Keratinocyte (primary cell): ENCODE data around the gene PCK2. TPM values are rescaled to one million over a fixed set of nuclear protein-coding genes. Genes with fewer than 3 reads are reported as not detected.

Experiments used
- DNase-seq: peaks from one replicate; pipeline ENCODE4 v3.0.0-alpha.2; 2011; ENCODE audit warnings: low read depth, missing footprints, low spot score
- FAIRE-seq: peaks from 2 replicates; lab custom pipeline; 2011; peaks lifted over from hg19 to GRCh38; lab: Jason Lieb, UNC
- H2AFZ ChIP-seq: 2 replicates; pipeline ENCODE4 v1.6.0; 2012; ENCODE audit warnings: low read length, control low read depth, inconsistent platforms; ENCODE audit not compliant: control insufficient read depth
- H3K27ac ChIP-seq: 2 replicates; pipeline ENCODE4 v1.5.1; 2011; ENCODE audit warnings: low read length; ENCODE audit not compliant: control insufficient read depth, insufficient read depth
- H3K27me3 ChIP-seq: 3 replicates; pipeline ENCODE4 v1.6.0; 2011; ENCODE audit warnings: low read length; ENCODE audit not compliant: control insufficient read depth, insufficient read depth; ENCODE audit errors: extremely low read depth
- H3K36me3 ChIP-seq, 2 experiments: 2 replicates in 1 of 2; 3 replicates in 1 of 2; pipeline ENCODE4 v1.5.1; 2011; ENCODE audit warnings: low read length in 2 of 2, mild to moderate bottlenecking in 1 of 2; ENCODE audit not compliant: control insufficient read depth in 2 of 2, insufficient read depth in 2 of 2; ENCODE audit errors: extremely low read depth in 1 of 2
- H3K4me1 ChIP-seq: 3 replicates; pipeline ENCODE4 v1.5.1; 2011; ENCODE audit warnings: low read length; ENCODE audit not compliant: control insufficient read depth, insufficient read depth; ENCODE audit errors: extremely low read depth
- H3K4me2 ChIP-seq: 3 replicates; pipeline ENCODE4 v1.6.0; 2011; ENCODE audit warnings: low read depth, low read length; ENCODE audit not compliant: control insufficient read depth, insufficient read depth; ENCODE audit errors: extremely low read depth
- H3K4me3 ChIP-seq, 3 experiments: fragments of 200-600 bp in 1 of 3; sonication (generic) in 1 of 3; 2 replicates in 2 of 3; 3 replicates in 1 of 3; pipeline ENCODE4 v1.5.1; 2011 to 2016; ENCODE audit warnings: low read length in 3 of 3, mild to moderate bottlenecking in 3 of 3, control low read depth in 2 of 3, inconsistent platforms in 1 of 3, low read depth in 1 of 3, mixed read lengths in 1 of 3, mixed run types in 1 of 3, moderate library complexity in 1 of 3; ENCODE audit not compliant: control insufficient read depth in 2 of 3, insufficient read depth in 2 of 3; ENCODE audit errors: extremely low read depth in 1 of 3
- H3K79me2 ChIP-seq: 2 replicates; pipeline ENCODE4 v1.6.0; 2012; ENCODE audit warnings: low read length; ENCODE audit not compliant: control insufficient read depth, insufficient read depth
- H3K9ac ChIP-seq: 3 replicates; pipeline ENCODE4 v1.6.0; 2011; ENCODE audit warnings: low read length; ENCODE audit not compliant: control insufficient read depth, insufficient read depth; ENCODE audit errors: extremely low read depth
- H3K9me1 ChIP-seq: 3 replicates; pipeline ENCODE4 v1.6.0; 2011; ENCODE audit warnings: low read length; ENCODE audit not compliant: control insufficient read depth, insufficient read depth; ENCODE audit errors: extremely low read depth
- H3K9me3 ChIP-seq: 2 replicates; pipeline ENCODE4 v1.5.1; 2012; ENCODE audit warnings: low read depth, low read length; ENCODE audit not compliant: control insufficient read depth
- H4K20me1 ChIP-seq: 3 replicates; pipeline ENCODE4 v1.6.0; 2011; ENCODE audit warnings: low read length; ENCODE audit not compliant: control insufficient read depth, insufficient read depth; ENCODE audit errors: extremely low read depth
- EZH2 ChIP-seq: IDR thresholded peaks from one replicate; pipeline ENCODE4 v1.6.1; 2012; ENCODE audit warnings: inconsistent platforms, mild to moderate bottlenecking, low read length, moderate library complexity
- dilution Hi-C: fragments of 300-500 bp; cut with MboI; formaldehyde crosslinking; loops from one replicate; pipeline ENCODE4 v1.7.0; 2020; ENCODE audit warnings: low sequenced_read_pairs; ENCODE audit not compliant: extremely low pct_ligation_motif_present
- polyA plus RNA-seq, 5 experiments: library from polyadenylated mRNA; depleted of rRNA in 3 of 5; stranded (reverse) in 3 of 5; stranded (forward) in 1 of 5; unstranded in 1 of 5; fragments of >200 nt; gene quantifications; 1 replicate in 1 of 5; 2 replicates in 3 of 5; 3 replicates in 1 of 5; pipeline versions ENCODE4 v1.2.1 to v1.2.3, GENCODE V29; 2011 to 2012; ENCODE audit warnings: missing spikeins in 2 of 5, low read depth in 1 of 5, low replicate concordance in 1 of 5
- TF ChIP-seq, protein P1 (sequence below), 3 experiments: IDR thresholded peaks in 1 of 3; conservative IDR thresholded peaks in 1 of 3; optimal IDR thresholded peaks in 1 of 3; 2 replicates in 2 of 3; 3 replicates in 1 of 3; pipeline versions ENCODE3 to v1.5.1; 2011; ENCODE audit warnings: low read length in 3 of 3, mild to moderate bottlenecking in 3 of 3, moderate library complexity in 2 of 3, control low read depth in 1 of 3, inconsistent platforms in 1 of 3; ENCODE audit not compliant: insufficient read depth in 2 of 3; ENCODE audit errors: extremely low read depth in 1 of 3

PCK2 gene
- polyA plus RNA-seq, 1 donor (not counting 4 experiments of a cell fraction or from before 2014, with no cell fraction given) = 16.6 TPM

DNA sequence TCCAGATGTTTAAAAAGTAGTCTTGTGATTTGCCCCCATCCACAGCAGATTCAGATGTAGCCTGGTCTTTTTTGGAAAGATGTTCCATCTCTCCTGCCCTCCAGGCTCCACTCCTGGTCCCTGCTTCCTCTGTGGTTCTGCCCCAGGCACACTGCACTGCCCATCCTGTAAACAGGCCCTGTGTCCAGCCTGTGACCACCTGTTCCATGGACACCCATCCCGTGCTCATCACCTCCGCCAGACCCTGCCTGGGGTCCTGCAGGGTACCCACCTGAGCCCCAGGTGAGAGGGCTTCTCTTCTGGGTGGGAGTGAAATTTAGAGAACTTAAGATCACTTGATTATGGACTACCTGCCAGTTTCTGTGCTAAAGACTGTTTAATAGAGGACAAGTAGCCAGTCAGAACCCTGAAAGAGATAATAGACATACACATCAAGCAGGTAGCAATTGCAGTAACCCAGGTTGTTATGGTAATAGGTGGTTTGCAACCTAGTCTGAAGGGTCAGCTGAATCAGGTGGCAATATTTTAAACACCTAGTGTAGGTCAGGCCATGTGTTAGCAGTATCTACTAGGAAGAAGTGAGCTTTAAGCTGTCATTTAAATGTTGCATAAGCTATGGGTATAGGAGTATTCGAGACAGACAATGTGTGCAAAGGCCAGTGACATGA, 55.3 kb downstream of the PCK2 start:
- H3K27me3 ChIP-seq = no peaks in the 10 kb centered on the region
- H3K9me1 ChIP-seq = no peaks in the 10 kb centered on the region
- H3K9ac ChIP-seq = no peak overlapping the region
- H4K20me1 ChIP-seq = no peaks in the 10 kb centered on the region
- H3K4me2 ChIP-seq = no peak overlapping the region
- no peak for FAIRE-seq
- no peak for DNase-seq
- H3K27ac ChIP-seq = no peak overlapping the region
- peaks cover 20% of the 10 kb centered on the region for H3K4me1 ChIP-seq
- dilution Hi-C loops = no loop called here
- no peak overlapping the region for H3K4me3 ChIP-seq
- H2AFZ ChIP-seq = no peak overlapping the region
- peaks cover 24 to 39% of the 10 kb centered on the region in 2 experiments for H3K36me3 ChIP-seq
- no peak for TF ChIP-seq EZH2
- TF ChIP-seq, protein P1, sequence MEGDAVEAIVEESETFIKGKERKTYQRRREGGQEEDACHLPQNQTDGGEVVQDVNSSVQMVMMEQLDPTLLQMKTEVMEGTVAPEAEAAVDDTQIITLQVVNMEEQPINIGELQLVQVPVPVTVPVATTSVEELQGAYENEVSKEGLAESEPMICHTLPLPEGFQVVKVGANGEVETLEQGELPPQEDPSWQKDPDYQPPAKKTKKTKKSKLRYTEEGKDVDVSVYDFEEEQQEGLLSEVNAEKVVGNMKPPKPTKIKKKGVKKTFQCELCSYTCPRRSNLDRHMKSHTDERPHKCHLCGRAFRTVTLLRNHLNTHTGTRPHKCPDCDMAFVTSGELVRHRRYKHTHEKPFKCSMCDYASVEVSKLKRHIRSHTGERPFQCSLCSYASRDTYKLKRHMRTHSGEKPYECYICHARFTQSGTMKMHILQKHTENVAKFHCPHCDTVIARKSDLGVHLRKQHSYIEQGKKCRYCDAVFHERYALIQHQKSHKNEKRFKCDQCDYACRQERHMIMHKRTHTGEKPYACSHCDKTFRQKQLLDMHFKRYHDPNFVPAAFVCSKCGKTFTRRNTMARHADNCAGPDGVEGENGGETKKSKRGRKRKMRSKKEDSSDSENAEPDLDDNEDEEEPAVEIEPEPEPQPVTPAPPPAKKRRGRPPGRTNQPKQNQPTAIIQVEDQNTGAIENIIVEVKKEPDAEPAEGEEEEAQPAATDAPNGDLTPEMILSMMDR (optimal IDR thresholded peaks at IDR 0.05 in 1 of 3, IDR thresholded peaks at IDR 0.05 in 1 of 3, conservative IDR thresholded peaks at IDR 0.05 in 1 of 3; ENCODE audit: extremely low read depth in 1 of 3, insufficient read depth in 2 of 3, low read length in 3 of 3) = no peak
- H3K79me2 ChIP-seq = peaks cover 56% of the 10 kb centered on the region
- H3K9me3 ChIP-seq = no peaks in the 10 kb centered on the region

DNA sequence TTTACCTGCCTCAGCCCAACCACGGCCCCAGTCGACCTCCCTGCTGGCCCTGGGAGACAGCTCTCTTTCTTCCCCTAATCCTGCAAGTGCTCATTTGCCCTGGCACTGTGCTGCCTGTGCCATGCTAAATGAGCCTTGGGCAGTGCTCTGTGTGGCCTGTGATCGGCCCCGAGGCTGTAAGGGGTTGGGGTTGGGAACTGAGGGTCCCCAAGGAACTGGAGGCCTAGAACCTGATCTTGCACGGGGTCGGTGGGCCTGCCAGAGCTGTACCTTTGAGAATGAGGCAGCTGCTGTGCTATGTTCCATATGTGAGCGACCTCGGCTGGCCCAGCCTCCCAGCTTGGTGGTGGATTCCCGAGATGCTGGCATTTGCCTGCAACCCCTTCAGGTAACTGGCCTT, 56.0 kb downstream of the PCK2 start:
- no peak for FAIRE-seq
- Histone ChIP-seq H3K27me3 (no peaks in the 10 kb centered on the region), H3K4me2 (no peak overlapping the region), H3K4me3 (no peak overlapping the region), H3K36me3 (peaks cover 29 to 42% of the 10 kb centered on the region in 2 experiments), H4K20me1 (no peaks in the 10 kb centered on the region), H3K27ac (no peak overlapping the region), H3K79me2 (peaks cover 49% of the 10 kb centered on the region), H3K9me1 (no peaks in the 10 kb centered on the region), H3K4me1 (peaks cover 19% of the 10 kb centered on the region), H3K9me3 (no peaks in the 10 kb centered on the region), H2AFZ (no peak overlapping the region), H3K9ac (no peak overlapping the region)
- TF ChIP-seq, protein P1 (optimal IDR thresholded peaks at IDR 0.05 in 1 of 3, IDR thresholded peaks at IDR 0.05 in 1 of 3, conservative IDR thresholded peaks at IDR 0.05 in 1 of 3; ENCODE audit: extremely low read depth in 1 of 3, insufficient read depth in 2 of 3, low read length in 3 of 3) = no peak
- no peak for TF ChIP-seq EZH2
- no peak for DNase-seq
- dilution Hi-C loops = no loop called here
